ENCODE data around the gene TNIK. TPM values are rescaled to one million over a fixed set of nuclear protein-coding genes. Genes with fewer than 3 reads are reported as not detected.

Gene TNIK
- polyA plus RNA-seq, 1 donor = 32.3 TPM

DNA sequence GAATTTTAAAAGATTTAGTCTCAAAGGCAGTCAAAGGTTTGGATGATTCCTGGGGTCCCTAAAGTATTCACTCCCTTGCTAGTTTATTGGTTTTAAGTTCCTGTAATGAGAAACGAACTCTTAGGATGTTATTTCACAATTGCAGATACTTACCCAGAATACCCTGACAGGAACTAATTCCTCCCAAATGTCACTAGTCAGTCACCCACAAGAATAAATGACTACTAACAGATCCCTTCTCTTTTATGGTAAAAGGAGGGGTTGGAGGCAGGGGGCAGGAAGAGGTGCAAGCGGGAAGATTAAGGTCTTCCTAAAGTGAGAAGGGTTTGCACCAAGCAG is 259.5 kb downstream of the TNIK start:
- Histone ChIP-seq H3K4me3 (ENCODE audit: low read length) (no peak overlapping the region), H3K9me3 (ENCODE audit: control insufficient read depth, low read depth, low read length) (no peaks in the 10 kb centered on the region), H3K36me3 (ENCODE audit: control insufficient read depth, insufficient read depth, low read length) (no peaks in the 10 kb centered on the region), H3K27me3 (ENCODE audit: control insufficient read depth, insufficient read depth, low read length) (no peaks in the 10 kb centered on the region), H3K27ac (ENCODE audit: low read length) (no peak overlapping the region), H3K4me1 (ENCODE audit: control insufficient read depth, insufficient read depth, low read length) (no peaks in the 10 kb centered on the region)
- no peak for DNase-seq
- 80% methylated on average over 1 of the region's 2 CpGs for WGBS (ENCODE audit: insufficient coverage, low lambda C conversion rate)

DNA sequence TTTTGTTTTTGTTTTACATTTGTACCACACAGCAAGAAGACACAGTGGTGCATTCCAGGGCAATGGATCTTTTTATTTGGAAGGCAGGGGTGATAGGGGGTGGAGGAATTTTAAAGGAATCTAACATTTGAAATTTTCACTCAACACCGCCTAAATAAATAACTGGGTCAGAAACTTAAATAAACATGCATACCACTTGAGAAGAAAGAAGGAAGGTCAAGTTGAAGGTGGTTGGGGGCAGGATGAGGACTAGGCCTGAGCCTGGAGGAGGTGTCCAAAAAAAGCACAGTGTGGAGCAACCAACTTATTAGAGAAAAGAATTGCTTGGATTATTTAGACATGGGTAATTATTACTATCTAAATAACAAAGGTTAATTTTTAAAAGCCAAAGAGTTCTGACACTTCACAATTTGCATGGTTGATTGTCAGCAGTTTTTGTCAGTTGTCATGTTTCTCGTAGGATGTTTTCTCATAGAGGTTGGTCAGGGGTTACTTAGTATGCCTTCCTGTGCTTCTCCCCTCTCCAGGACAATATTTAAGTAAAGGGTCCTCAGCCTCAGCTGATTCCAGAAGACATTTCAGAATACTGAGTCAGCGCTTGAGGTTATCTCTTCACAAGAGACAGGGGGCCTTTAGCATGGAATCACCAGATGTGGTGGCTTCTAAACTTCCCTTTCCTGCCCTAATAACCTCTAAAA is 260.0 kb downstream of the TNIK start:
- Histone ChIP-seq H3K4me3 (ENCODE audit: low read length) (no peak overlapping the region), H3K27me3 (ENCODE audit: control insufficient read depth, insufficient read depth, low read length) (no peaks in the 10 kb centered on the region), H3K36me3 (ENCODE audit: control insufficient read depth, insufficient read depth, low read length) (no peaks in the 10 kb centered on the region), H3K27ac (ENCODE audit: low read length) (no peak overlapping the region), H3K4me1 (ENCODE audit: control insufficient read depth, insufficient read depth, low read length) (no peaks in the 10 kb centered on the region), H3K9me3 (ENCODE audit: control insufficient read depth, low read depth, low read length) (no peaks in the 10 kb centered on the region)
- no CpG with 5 or more reads among the region's 3 CpGs for WGBS (ENCODE audit: insufficient coverage, low lambda C conversion rate)
- peak in 1 of 2 donors; percentile 15 for DNase-seq

DNA sequence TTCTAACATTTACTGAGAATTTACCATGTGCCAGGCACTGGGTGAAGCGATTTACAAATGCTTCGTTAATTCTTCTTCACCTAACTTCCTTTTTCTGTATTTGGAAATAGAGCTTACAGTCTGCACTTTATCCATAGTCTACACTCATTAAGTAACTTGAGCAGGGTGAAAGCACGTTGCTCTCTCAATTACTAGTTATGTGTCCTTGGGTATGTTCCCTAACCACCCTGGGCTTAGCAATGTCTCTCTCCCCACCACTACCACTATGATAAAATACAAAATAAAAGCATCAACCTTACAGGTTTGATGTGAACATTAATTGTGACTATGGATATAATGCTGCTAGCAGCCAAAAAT is 260.8 kb downstream of the TNIK start:
- Histone ChIP-seq H3K4me3 (ENCODE audit: low read length) (no peak overlapping the region), H3K4me1 (ENCODE audit: control insufficient read depth, insufficient read depth, low read length) (no peaks in the 10 kb centered on the region), H3K27me3 (ENCODE audit: control insufficient read depth, insufficient read depth, low read length) (no peaks in the 10 kb centered on the region), H3K36me3 (ENCODE audit: control insufficient read depth, insufficient read depth, low read length) (no peaks in the 10 kb centered on the region), H3K27ac (ENCODE audit: low read length) (no peak overlapping the region), H3K9me3 (ENCODE audit: control insufficient read depth, low read depth, low read length) (no peaks in the 10 kb centered on the region)
- DNase-seq = no peak
- 73% methylated on average over 3 of the region's 3 CpGs for WGBS (ENCODE audit: insufficient coverage, low lambda C conversion rate)

GRCh38 chr3:171198781-171199472 is 261.3 kb downstream of the TNIK start:
- no peak for DNase-seq
- Histone ChIP-seq H3K36me3 (ENCODE audit: control insufficient read depth, insufficient read depth, low read length) (no peaks in the 10 kb centered on the region), H3K4me1 (ENCODE audit: control insufficient read depth, insufficient read depth, low read length) (no peaks in the 10 kb centered on the region), H3K27me3 (ENCODE audit: control insufficient read depth, insufficient read depth, low read length) (no peaks in the 10 kb centered on the region), H3K9me3 (ENCODE audit: control insufficient read depth, low read depth, low read length) (no peaks in the 10 kb centered on the region), H3K27ac (ENCODE audit: low read length) (no peak overlapping the region), H3K4me3 (ENCODE audit: low read length) (no peak overlapping the region)
- WGBS (ENCODE audit: insufficient coverage, low lambda C conversion rate) = no CpG with 5 or more reads among the region's 3 CpGs

GRCh38 chr3:171195686-171196085 is 264.5 kb downstream of the TNIK start:
- WGBS (ENCODE audit: insufficient coverage, low lambda C conversion rate) = 100% methylated on average over 1 of the region's 1 CpG
- Histone ChIP-seq H3K36me3 (ENCODE audit: control insufficient read depth, insufficient read depth, low read length) (no peaks in the 10 kb centered on the region), H3K27ac (ENCODE audit: low read length) (no peak overlapping the region)

DNA sequence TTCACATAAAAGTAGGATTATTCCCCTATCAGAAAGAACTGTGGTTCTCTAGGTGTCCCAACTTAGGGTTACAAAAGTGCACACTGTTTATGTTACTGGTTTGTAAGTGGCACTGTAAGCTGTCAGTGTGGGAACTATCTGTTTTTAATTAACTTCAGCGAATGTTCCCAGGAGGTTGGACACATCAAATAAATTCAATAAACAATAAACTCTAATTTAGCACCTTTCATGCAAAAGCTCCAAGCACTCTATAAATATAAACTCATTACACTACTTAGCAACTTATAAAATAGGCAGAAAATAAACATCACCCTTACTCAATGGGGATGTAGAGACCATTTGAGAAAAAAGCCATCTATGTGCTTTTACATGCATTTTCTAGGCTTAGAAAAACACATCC is 265.2 kb downstream of the TNIK start:
- Histone ChIP-seq H3K4me1 (ENCODE audit: control insufficient read depth, insufficient read depth, low read length) (no peaks in the 10 kb centered on the region), H3K4me3 (ENCODE audit: low read length) (no peak overlapping the region), H3K36me3 (ENCODE audit: control insufficient read depth, insufficient read depth, low read length) (no peaks in the 10 kb centered on the region), H3K9me3 (ENCODE audit: control insufficient read depth, low read depth, low read length) (no peaks in the 10 kb centered on the region), H3K27me3 (ENCODE audit: control insufficient read depth, insufficient read depth, low read length) (no peaks in the 10 kb centered on the region), H3K27ac (ENCODE audit: low read length) (no peak overlapping the region)
- no peak for DNase-seq
- no CpG with 5 or more reads among the region's 1 CpG for whole genome bisulfite sequencing (ENCODE audit: insufficient coverage, low lambda C conversion rate)

More at GRCh38 chr3:171195686-171196085, 264.5 kb downstream of the TNIK start:
- no peaks in the 10 kb centered on the region for H3K27me3 ChIP-seq (ENCODE audit: control insufficient read depth, insufficient read depth, low read length)
- no peak for DNase-seq
- no peaks in the 10 kb centered on the region for H3K4me1 ChIP-seq (ENCODE audit: control insufficient read depth, insufficient read depth, low read length)
- no peaks in the 10 kb centered on the region for H3K9me3 ChIP-seq (ENCODE audit: control insufficient read depth, low read depth, low read length)
- H3K4me3 ChIP-seq (ENCODE audit: low read length) = no peak overlapping the region

DNA sequence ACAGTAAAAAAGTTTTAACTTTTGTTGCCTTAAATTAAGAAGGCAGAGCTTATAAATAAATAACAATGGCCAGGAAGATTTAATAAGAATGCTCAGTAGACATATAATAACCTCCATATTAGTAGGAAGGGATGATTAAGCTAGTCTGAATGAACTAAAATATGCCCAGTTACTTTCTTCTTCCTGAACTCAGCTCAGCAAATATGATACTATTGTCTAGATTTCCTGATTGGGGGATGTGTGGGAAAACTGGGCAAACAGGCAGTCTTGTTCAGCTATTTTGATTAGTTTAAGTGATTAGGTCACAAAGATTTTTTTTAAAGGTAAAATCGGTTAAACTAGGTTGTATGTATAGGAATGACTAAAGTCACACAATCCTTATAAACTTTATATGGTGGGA is 266.5 kb downstream of the TNIK start:
- Histone ChIP-seq H3K4me1 (ENCODE audit: control insufficient read depth, insufficient read depth, low read length) (peaks cover 3% of the 10 kb centered on the region), H3K4me3 (ENCODE audit: low read length) (no peak overlapping the region)
- WGBS (ENCODE audit: insufficient coverage, low lambda C conversion rate) = 100% methylated on average over 1 of the region's 1 CpG

GRCh38 chr3:171192176-171192854 is 267.9 kb downstream of the TNIK start:
- no peak for DNase-seq
- Histone ChIP-seq H3K9me3 (ENCODE audit: control insufficient read depth, low read depth, low read length) (no peaks in the 10 kb centered on the region), H3K4me3 (ENCODE audit: low read length) (no peak overlapping the region), H3K27ac (ENCODE audit: low read length) (no peak overlapping the region), H3K36me3 (ENCODE audit: control insufficient read depth, insufficient read depth, low read length) (no peaks in the 10 kb centered on the region), H3K27me3 (ENCODE audit: control insufficient read depth, insufficient read depth, low read length) (no peaks in the 10 kb centered on the region), H3K4me1 (ENCODE audit: control insufficient read depth, insufficient read depth, low read length) (peaks cover 10% of the 10 kb centered on the region)
- WGBS (ENCODE audit: insufficient coverage, low lambda C conversion rate) = 100% methylated on average over 1 of the region's 2 CpGs

More for the DNA sequence above, 266.5 kb downstream of the TNIK start:
- H3K27ac ChIP-seq (ENCODE audit: low read length) = no peak overlapping the region
- no peaks in the 10 kb centered on the region for H3K36me3 ChIP-seq (ENCODE audit: control insufficient read depth, insufficient read depth, low read length)
- no peak for DNase-seq
- H3K27me3 ChIP-seq (ENCODE audit: control insufficient read depth, insufficient read depth, low read length) = no peaks in the 10 kb centered on the region
- H3K9me3 ChIP-seq (ENCODE audit: control insufficient read depth, low read depth, low read length) = no peaks in the 10 kb centered on the region

- Histone ChIP-seq H3K9me3 (ENCODE audit: control insufficient read depth, low read depth, low read length) (no peaks in the 10 kb centered on the region), H3K4me1 (ENCODE audit: control insufficient read depth, insufficient read depth, low read length) (peaks cover 16% of the 10 kb centered on the region), H3K27ac (ENCODE audit: low read length) (no peak overlapping the region), H3K4me3 (ENCODE audit: low read length) (no peak overlapping the region), H3K27me3 (ENCODE audit: control insufficient read depth, insufficient read depth, low read length) (no peaks in the 10 kb centered on the region), H3K36me3 (ENCODE audit: control insufficient read depth, insufficient read depth, low read length) (no peaks in the 10 kb centered on the region)
- 100% methylated on average over 1 of the region's 1 CpG for WGBS (ENCODE audit: insufficient coverage, low lambda C conversion rate)
- no peak for DNase-seq
Observed at GRCh38 chr3:171190668-171191067, 269.5 kb downstream of the TNIK start.

- no peak overlapping the region for H3K27ac ChIP-seq (ENCODE audit: low read length)
- no CpG with 5 or more reads among the region's 3 CpGs for WGBS (ENCODE audit: insufficient coverage, low lambda C conversion rate)
- H3K4me3 ChIP-seq (ENCODE audit: low read length) = no peak overlapping the region
- peaks cover 16% of the 10 kb centered on the region for H3K4me1 ChIP-seq (ENCODE audit: control insufficient read depth, insufficient read depth, low read length)
- DNase-seq = no peak
- H3K36me3 ChIP-seq (ENCODE audit: control insufficient read depth, insufficient read depth, low read length) = no peaks in the 10 kb centered on the region
- H3K27me3 ChIP-seq (ENCODE audit: control insufficient read depth, insufficient read depth, low read length) = no peaks in the 10 kb centered on the region
- no peaks in the 10 kb centered on the region for H3K9me3 ChIP-seq (ENCODE audit: control insufficient read depth, low read depth, low read length)
Observed at GRCh38 chr3:171189394-171190080, 270.7 kb downstream of the TNIK start.

Data from large intestine (tissue), 3 donors.